HG03558 (cell line): Measurements from ENCODE around the gene KLHL4.
"Not testable (repeated sequence)": the region's sequence is repeated elsewhere in the genome, so short reads cannot be mapped to it uniquely, and the experiment has no call there.

ENCODE experiments used
- ATAC-seq: cut with Tn5 transposase; IDR thresholded peaks from one replicate; pipeline ENCODE4 v1.9.1; 2021; ENCODE audit warnings: moderate number of reproducible peaks; ENCODE audit not compliant: unreplicated experiment; ENCODE audit errors: extremely low read depth

Gene KLHL4

GRCh38 chrX:87661761-87662160, 144.2 kb downstream of the KLHL4 start:
- no peak for ATAC-seq

GRCh38 chrX:87663421-87663820, 145.8 kb downstream of the KLHL4 start:
- no peak for ATAC-seq

GRCh38 chrX:87664381-87664780, 146.8 kb downstream of the KLHL4 start:
- no peak for ATAC-seq

GRCh38 chrX:87679849-87680248, 162.2 kb downstream of the KLHL4 start:
- ATAC-seq, result no peak

GRCh38 chrX:87687703-87688102, 170.1 kb downstream of the KLHL4 start:
- ATAC-seq, result no peak

- not testable (repeated sequence) for ATAC-seq
These were observed 170.6 kb downstream of the KLHL4 start for GRCh38 chrX:87688113-87688748.

- ATAC-seq, result not testable (repeated sequence)
These were observed 171.6 kb downstream of the KLHL4 start for GRCh38 chrX:87689218-87689617.

GRCh38 chrX:87693204-87693603, 175.6 kb downstream of the KLHL4 start:
- ATAC-seq, result no peak

- ATAC-seq, result no peak
These were observed 179.8 kb downstream of the KLHL4 start for GRCh38 chrX:87697409-87697808.

GRCh38 chrX:87702795-87703194, 185.2 kb downstream of the KLHL4 start:
- ATAC-seq, result no peak

- ATAC-seq, result not testable (repeated sequence)
These were observed 185.9 kb downstream of the KLHL4 start for GRCh38 chrX:87703469-87703868.

GRCh38 chrX:87706134-87706533, 188.5 kb downstream of the KLHL4 start:
- no peak for ATAC-seq

GRCh38 chrX:87710580-87710979, 193.0 kb downstream of the KLHL4 start:
- ATAC-seq, result no peak
